H1 (cell line): Measurements from ENCODE around the gene TLE2. TPM values are rescaled to one million over a fixed set of nuclear protein-coding genes. Genes with fewer than 3 reads are reported as not detected.

ENCODE experiments used
- ASH2L ChIP-seq: fragments of 200-600, 300-600 bp; sonication (generic); IDR thresholded peaks from one replicate; pipeline ENCODE4 v1.7.1; 2017; ENCODE audit warnings: low read length
- BRCA1 ChIP-seq: IDR thresholded peaks from 2 replicates; pipeline ENCODE4 v1.6.1; 2012; ENCODE audit warnings: low read depth, low read length, improper control_type of control experiment
- CHD1 ChIP-seq: IDR thresholded peaks from 2 replicates; pipeline ENCODE4 v1.6.1; 2012; ENCODE audit warnings: low read depth, low read length, improper control_type of control experiment
- CTBP2 ChIP-seq: IDR thresholded peaks from 2 replicates; pipeline ENCODE4 v1.7.0; 2011; ENCODE audit warnings: borderline replicate concordance, mild to moderate bottlenecking, moderate library complexity, mixed read lengths, low read length; ENCODE audit not compliant: insufficient read depth, insufficient read length
- HDAC2 ChIP-seq, 2 experiments: fragments of 300-600 bp in 1 of 2; sonication (generic) in 1 of 2; IDR thresholded peaks; 2 replicates each; pipeline ENCODE4 v1.6.1; 2011 to 2012; ENCODE audit warnings: low read depth in 2 of 2, low read length in 2 of 2, mild to moderate bottlenecking in 2 of 2, moderate library complexity in 2 of 2, borderline replicate concordance in 1 of 2, inconsistent platforms in 1 of 2
- KDM5A ChIP-seq: fragments of 200-600 bp; IDR thresholded peaks from 2 replicates; pipeline ENCODE4 v1.7.1; 2012; ENCODE audit warnings: mild to moderate bottlenecking, low read length, inconsistent platforms, mixed read lengths
- MAFK ChIP-seq: IDR thresholded peaks from 2 replicates; pipeline ENCODE4 v1.6.1; 2012; ENCODE audit warnings: low read depth, mild to moderate bottlenecking, improper control_type of control experiment, low read length
- NANOG ChIP-seq: IDR thresholded peaks from 2 replicates; pipeline ENCODE4 v1.6.1; 2011; ENCODE audit warnings: low read length, low read depth, mild to moderate bottlenecking, inconsistent platforms; ENCODE audit not compliant: insufficient read depth, poor library complexity, severe bottlenecking
- NRF1 ChIP-seq: IDR thresholded peaks from 2 replicates; pipeline ENCODE4 v1.6.1; 2011; ENCODE audit warnings: mild to moderate bottlenecking, low read depth, low read length, improper control_type of control experiment
- PHF8 ChIP-seq: fragments of 200-600 bp; sonication (generic); conservative IDR thresholded peaks from 2 replicates; pipeline ENCODE4 v1.7.1; 2012; ENCODE audit warnings: low read depth, mild to moderate bottlenecking, inconsistent platforms, low read length, moderate library complexity
- POLR2A ChIP-seq, 2 experiments: IDR thresholded peaks; 1 replicate in 1 of 2; 2 replicates in 1 of 2; pipeline ENCODE4 v1.6.1; 2011; ENCODE audit warnings: low read depth in 2 of 2, low read length in 2 of 2, mild to moderate bottlenecking in 2 of 2; ENCODE audit errors: control extremely low read depth in 1 of 2
- POLR2AphosphoS5 ChIP-seq: IDR thresholded peaks from 2 replicates; pipeline ENCODE4 v1.6.1; 2011; ENCODE audit warnings: low read depth, low read length
- RNF2 ChIP-seq: fragments of 200-900, 300-1000 bp; sonication (generic); IDR thresholded peaks from 2 replicates; pipeline ENCODE4 v1.7.1; 2016; ENCODE audit warnings: borderline replicate concordance, low read depth, mild to moderate bottlenecking, antibody characterized with exemption, low read length; ENCODE audit not compliant: poor library complexity, severe bottlenecking; ENCODE audit errors: missing control alignments
- SAP30 ChIP-seq: fragments of 300-600 bp; sonication (generic); IDR thresholded peaks from 2 replicates; pipeline ENCODE4 v1.7.1; 2012; ENCODE audit warnings: low read length, moderate library complexity, mild to moderate bottlenecking, inconsistent platforms; ENCODE audit not compliant: insufficient read depth, insufficient replicate concordance
- SIRT6 ChIP-seq: IDR thresholded peaks from one replicate; pipeline ENCODE4 v1.7.1; 2012; ENCODE audit warnings: low read length, inconsistent platforms
- SIX5 ChIP-seq: IDR thresholded peaks from 2 replicates; pipeline ENCODE4 v1.6.1; 2011; ENCODE audit warnings: mild to moderate bottlenecking, low read depth, low read length
- SP4 ChIP-seq: IDR thresholded peaks from 2 replicates; pipeline ENCODE4 v1.6.1; 2012; ENCODE audit warnings: low read length, inconsistent platforms
- TAF7 ChIP-seq: optimal IDR thresholded peaks from 2 replicates; pipeline ENCODE3; 2011; ENCODE audit warnings: low read depth, mild to moderate bottlenecking, inconsistent platforms, low read length, moderate library complexity, borderline replicate concordance
- TBP ChIP-seq: IDR thresholded peaks from 2 replicates; pipeline ENCODE4 v1.6.1; 2011; ENCODE audit warnings: low read depth, low read length, improper control_type of control experiment
- TCF12 ChIP-seq: IDR thresholded peaks from 2 replicates; pipeline ENCODE4 v1.6.1; 2011; ENCODE audit warnings: low read depth, mild to moderate bottlenecking, low read length
- YY1 ChIP-seq: IDR thresholded peaks from 2 replicates; pipeline ENCODE4 v1.6.1; 2011; ENCODE audit warnings: low read depth, mild to moderate bottlenecking, low read length
- polyA plus RNA-seq, 7 experiments: library from polyadenylated mRNA; depleted of rRNA in 3 of 7; stranded (reverse) in 5 of 7; unstranded in 2 of 7; fragments of >200 nt in 5 of 7; fragments of 200-250 nt in 2 of 7; gene quantifications; 1 replicate in 5 of 7; 2 replicates in 1 of 7; 4 replicates in 1 of 7; pipeline versions ENCODE4 v1.2.1 to v1.2.3, GENCODE V29; 2011 to 2013; ENCODE audit warnings: missing spikeins in 2 of 7, mixed read lengths in 2 of 7
- total RNA-seq: library from RNA; stranded (reverse); fragmentation: NEBNext Ultra II Directional; extraction: Animal tissue kit (Norgen Biotek cat#: 25700); gene quantifications from 2 replicates; pipeline ENCODE4 v1.2.1, GENCODE V29; 2021
- TF ChIP-seq, protein P1 (sequence below): IDR thresholded peaks from 2 replicates; pipeline ENCODE4 v1.6.1; 2011; ENCODE audit warnings: low read length, improper control_type of control experiment
- TF ChIP-seq, protein P2 (sequence below): IDR thresholded peaks from 2 replicates; pipeline ENCODE4 v1.6.1; 2011; ENCODE audit warnings: low read depth, mild to moderate bottlenecking, low read length; ENCODE audit not compliant: insufficient read depth

TLE2 gene
- total and polyA plus RNA-seq, 2 of the 8 experiments (the other 6 are each of a cell fraction or from before 2014, with no cell fraction given): 8.0 to 11.5 TPM

DNA sequence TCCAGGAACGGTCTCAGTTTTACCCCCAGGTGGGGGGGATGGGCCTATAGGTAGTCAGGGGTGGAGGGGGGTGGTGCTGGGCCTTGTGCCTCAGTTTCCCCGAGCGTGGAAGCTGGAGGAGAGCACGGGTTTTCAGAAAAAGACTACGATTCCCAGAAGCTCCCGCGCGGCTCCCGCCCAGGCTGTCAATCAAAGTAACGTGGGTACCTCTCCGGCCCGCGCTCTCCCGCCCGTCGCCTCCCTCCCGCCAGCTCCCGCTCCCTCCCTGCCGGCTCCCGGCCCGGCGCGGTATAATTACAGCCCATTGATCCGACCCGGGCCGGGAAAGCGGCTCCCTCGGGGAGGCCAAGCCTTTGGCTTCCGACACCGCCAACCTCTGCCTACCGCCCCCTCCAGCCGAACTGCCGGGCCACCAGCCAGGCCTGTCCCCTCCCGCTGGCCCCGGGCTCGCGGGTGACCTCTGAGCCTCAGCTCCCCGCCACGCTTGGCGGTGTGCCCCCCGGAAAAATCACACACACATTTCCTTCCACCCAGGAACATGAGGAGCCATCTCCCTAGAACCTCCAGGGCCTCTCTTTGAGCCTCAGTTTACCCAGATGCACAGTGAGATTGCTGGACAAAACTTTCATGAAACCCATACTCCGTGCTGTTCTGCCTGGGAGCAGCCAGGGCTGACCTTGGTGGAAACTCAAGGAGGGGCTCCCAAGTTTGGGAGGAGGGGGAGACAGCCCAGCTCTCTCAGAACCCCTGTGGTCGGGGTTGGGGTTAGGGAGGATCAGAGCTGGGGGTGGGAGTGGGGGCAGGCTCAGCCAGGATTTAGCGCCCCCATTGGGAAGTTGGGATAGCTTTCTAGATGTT, 7.3 kb upstream of the TLE2 start (continued):
- TF ChIP-seq, protein P1, sequence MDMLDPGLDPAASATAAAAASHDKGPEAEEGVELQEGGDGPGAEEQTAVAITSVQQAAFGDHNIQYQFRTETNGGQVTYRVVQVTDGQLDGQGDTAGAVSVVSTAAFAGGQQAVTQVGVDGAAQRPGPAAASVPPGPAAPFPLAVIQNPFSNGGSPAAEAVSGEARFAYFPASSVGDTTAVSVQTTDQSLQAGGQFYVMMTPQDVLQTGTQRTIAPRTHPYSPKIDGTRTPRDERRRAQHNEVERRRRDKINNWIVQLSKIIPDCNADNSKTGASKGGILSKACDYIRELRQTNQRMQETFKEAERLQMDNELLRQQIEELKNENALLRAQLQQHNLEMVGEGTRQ: no peak
- TF ChIP-seq ASH2L: peak; percentile 52
- no peak for TF ChIP-seq SP4
- no peak for TF ChIP-seq BRCA1
- peak; percentile 7; the same call in 1 of the 2 replicates for TF ChIP-seq NRF1
- no peak for TF ChIP-seq KDM5A
- TF ChIP-seq CTBP2: peak; percentile 83
- TF ChIP-seq RNF2: no peak
- TF ChIP-seq NANOG: no peak
- no peak for TF ChIP-seq POLR2A (IDR thresholded peaks at IDR 0.05; ENCODE audit: control extremely low read depth in 1 of 2, low read depth in 2 of 2, low read length in 2 of 2)
- no peak for TF ChIP-seq MAFK
- TF ChIP-seq POLR2AphosphoS5: no peak
- no peak for TF ChIP-seq HDAC2 (IDR thresholded peaks at IDR 0.05; ENCODE audit: borderline replicate concordance in 1 of 2, low read depth in 2 of 2, low read length in 2 of 2)
- no peak for TF ChIP-seq PHF8
- TF ChIP-seq SAP30: no peak
- peak; percentile 26; the same call in 1 of the 2 replicates for TF ChIP-seq YY1
- no peak for TF ChIP-seq CHD1
- peak; percentile 96 for TF ChIP-seq TBP
- TF ChIP-seq, protein P2, sequence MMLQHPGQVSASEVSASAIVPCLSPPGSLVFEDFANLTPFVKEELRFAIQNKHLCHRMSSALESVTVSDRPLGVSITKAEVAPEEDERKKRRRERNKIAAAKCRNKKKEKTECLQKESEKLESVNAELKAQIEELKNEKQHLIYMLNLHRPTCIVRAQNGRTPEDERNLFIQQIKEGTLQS: no peak
- no peak for TF ChIP-seq TCF12
- TF ChIP-seq TAF7: no peak
- TF ChIP-seq SIX5: peak; percentile 79
- no peak for TF ChIP-seq SIRT6
